Measurements from ENCODE around the gene HRH3.

DNA sequence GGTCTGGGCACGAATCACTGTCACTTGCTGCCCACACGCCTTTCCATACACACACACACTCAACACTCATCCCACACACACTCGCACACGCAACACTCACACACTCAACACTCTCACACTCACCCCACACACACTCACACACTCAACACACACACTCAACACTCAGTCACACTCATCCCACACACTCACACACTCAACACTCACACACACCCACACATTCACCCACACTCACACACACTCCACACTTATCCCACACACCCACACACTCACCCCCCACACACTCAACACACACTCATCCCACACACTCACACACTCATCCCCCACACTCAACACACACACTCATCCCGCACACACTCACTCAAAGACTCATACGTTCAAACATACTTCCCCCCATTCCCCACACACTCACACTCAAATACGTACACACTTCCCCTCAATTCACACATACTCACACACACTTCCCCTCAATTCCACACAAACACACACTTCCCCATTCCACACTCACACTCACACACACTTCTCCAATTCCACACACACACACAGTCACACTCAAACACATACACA is 9.0 kb upstream of the HRH3 start:
- TF ChIP-seq, protein P1, sequence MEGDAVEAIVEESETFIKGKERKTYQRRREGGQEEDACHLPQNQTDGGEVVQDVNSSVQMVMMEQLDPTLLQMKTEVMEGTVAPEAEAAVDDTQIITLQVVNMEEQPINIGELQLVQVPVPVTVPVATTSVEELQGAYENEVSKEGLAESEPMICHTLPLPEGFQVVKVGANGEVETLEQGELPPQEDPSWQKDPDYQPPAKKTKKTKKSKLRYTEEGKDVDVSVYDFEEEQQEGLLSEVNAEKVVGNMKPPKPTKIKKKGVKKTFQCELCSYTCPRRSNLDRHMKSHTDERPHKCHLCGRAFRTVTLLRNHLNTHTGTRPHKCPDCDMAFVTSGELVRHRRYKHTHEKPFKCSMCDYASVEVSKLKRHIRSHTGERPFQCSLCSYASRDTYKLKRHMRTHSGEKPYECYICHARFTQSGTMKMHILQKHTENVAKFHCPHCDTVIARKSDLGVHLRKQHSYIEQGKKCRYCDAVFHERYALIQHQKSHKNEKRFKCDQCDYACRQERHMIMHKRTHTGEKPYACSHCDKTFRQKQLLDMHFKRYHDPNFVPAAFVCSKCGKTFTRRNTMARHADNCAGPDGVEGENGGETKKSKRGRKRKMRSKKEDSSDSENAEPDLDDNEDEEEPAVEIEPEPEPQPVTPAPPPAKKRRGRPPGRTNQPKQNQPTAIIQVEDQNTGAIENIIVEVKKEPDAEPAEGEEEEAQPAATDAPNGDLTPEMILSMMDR (IDR thresholded peaks at IDR 0.05) = no peak
- TF ChIP-seq POLR2A (IDR thresholded peaks at IDR 0.05) (no peak), POLR2AphosphoS5 (IDR thresholded peaks at IDR 0.05) (no peak)

Data from prostate gland (tissue), 2 donors.